ELF-1 (cell line): ENCODE data around the gene BLTP3B.

Experiments
- DNase-seq: peaks from one replicate; pipeline ENCODE4 v3.0.0-alpha.2; 2016; ENCODE audit warnings: low read depth, low spot score

Gene BLTP3B

DNA sequence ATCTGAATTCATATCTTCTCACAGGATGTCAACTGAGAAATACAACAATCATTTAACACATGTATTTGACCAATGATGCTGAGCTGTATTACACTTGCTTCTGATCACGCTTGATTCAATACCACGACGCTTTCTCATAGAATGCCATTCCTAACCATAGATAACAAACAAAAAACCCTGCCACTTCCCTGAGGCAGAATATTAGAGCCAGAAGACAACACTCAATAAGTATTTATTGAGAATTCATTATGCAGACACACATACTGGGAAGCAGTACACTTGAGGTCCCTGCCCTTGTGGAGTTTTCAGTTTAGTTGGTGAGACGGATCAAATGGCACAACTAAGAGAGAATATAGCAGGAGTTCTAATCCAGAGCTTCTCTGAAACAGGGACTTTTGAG, 32.4 kb downstream of the BLTP3B start:
- DNase-seq, result no peak

GRCh38 chr12:100106861-100107260, 35.8 kb downstream of the BLTP3B start:
- no peak for DNase-seq

DNA sequence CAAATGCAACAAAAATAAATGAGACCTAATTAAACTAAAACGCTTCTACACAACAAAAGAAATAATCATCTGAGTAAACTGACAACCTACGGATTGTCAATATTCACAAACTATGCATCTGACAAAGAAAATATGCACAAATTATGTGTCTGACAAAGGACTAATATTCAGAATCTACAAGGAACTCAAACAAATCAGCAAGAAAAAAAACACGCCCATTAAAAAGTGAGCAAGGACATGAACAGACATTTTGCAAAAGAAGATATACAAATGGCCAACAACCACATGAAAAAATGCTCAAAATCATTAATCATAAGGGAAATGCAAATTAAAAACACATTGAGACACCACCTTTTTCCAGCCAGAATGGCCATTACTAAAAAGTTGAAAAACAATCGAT, 37.0 kb downstream of the BLTP3B start:
- DNase-seq, result no peak

DNA sequence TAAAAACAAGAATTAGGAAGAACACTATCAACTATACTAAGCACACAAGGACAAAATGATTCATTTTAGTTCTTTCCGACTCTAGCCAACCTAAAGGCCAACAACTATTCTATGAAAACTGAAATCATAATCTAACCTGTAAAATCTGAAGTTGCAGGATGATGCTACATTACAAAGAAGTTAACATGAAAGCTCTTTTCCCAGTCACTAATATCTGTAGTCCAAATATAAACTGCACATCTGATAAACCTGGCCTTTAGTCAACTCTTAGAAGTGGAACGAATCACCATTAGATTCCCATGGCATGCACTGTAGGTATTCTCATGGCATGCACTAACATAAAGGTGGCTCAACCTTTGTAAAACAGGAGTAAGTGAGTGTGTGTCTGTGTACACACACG, 41.7 kb downstream of the BLTP3B start:
- no peak for DNase-seq
